DMS 273 (cell line): ENCODE measurements around the gene POR.
"Not testable (repeated sequence)": the region's sequence is repeated elsewhere in the genome, so short reads cannot be mapped to it uniquely, and the experiment has no call there.

Experiments
- DNase-seq: peaks from one replicate; lab custom pipeline; 2025; ENCODE audit not compliant: unreplicated experiment; lab: John Stamatoyannopoulos, UW

The POR gene

DNA sequence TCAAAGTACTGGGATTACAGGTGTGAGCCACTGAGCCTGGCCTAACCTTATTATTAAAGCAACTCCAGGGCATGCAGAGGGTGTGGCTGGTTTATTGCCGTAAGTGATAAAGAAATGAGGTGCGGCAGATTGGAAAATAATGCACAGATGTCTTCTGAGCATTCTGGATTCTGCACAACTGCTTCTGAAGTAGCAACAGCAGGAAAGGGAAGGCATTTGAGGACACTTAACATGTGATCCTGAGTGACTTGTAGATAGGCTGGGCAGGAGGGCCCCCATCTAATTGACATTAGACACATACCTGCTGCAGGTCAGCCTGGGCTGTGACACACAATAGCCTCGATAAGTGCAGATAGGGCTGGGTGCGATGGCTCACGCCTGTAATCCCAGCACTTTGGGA lies 30.5 kb upstream of the POR start:
- peak; percentile 95 for DNase-seq

- DNase-seq = peak; percentile 91
Measured at GRCh38 chr7:75885036-75885435, 29.9 kb upstream of the POR start.

DNA sequence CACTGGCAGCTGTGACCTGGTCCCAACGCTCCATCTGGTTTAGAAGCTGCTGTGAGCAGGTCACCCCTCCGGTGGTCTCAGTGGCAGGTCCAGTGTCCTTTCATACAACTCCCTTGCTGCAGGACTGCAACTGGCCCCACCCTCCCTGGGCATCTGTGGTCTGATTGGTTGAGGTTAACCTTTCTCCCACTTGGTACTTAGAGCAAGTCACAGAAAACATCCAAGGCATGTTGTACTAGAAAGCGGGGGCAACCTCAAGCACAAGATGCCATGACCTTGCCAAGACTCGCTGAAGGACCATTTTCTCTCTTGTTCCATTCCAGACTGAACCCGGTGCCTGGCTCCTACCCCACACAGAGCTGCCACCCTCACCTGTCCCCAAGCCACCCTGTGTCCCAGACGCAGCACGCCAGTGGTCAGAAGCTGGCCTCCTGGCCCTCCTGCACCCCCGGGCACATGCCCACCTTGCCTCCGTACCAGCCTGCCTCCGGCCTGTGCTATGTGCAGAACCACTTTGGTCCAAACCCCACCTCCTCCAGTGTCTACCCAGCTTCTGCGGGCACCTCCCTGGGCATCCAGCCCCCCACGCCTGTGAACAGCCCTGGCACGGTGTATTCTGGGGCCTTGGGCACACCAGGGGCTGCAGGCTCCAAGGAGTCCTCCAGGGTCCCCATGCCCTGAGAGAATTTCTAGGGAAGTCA lies 27.1 kb upstream of the POR start:
- DNase-seq = no peak

- peak; percentile 66 for DNase-seq
Measured at GRCh38 chr7:75888464-75889222, 26.3 kb upstream of the POR start.

DNA sequence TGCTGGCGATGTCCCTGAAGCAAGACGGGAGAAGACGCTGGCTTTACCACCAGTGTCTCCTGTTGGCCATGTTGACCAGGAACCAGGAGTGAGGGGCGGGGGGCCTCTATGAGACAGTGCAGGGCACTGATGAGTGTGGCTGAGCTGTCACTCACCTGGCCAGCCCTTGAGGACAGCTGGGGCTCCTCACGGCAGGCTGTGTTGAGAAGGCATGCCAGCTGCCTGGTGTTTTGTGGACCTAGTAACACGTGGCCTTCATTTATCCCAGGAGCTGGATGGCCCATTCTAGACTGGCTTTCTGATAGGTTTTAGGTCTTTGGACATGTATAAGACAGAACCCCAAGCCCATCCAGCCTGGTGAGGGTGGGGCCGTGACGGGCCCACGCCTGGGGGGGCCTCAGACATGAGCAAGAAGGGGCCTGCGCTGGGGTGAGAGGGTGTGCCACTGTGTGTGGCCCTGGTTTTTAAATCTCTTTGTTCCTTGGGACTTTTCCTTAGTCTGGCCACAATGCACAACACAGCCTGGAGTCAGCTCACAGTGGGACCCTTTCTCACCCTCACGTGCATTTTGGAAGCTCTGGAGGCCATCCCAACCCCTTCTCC lies 25.6 kb upstream of the POR start:
- DNase-seq = peak; percentile 84

DNA sequence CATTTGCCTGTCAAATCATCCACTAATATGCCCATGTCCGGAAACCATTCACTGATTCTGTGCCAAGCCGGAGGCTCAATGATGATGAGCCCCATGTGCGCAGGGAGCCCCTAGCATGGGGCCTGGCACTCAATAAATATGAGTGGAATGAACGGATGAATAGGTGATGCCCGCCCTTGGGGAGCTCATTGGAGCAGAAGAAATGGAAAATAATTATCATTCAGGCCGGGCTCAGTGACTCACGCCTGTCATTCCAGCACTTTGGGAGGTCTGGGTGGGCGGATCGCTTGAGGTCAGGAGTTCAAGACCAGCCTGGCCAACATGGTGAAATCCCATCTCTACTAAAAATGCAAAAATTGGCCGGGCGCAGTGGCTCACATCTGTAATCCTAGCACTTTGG lies 25.1 kb upstream of the POR start:
- no peak for DNase-seq

DNA sequence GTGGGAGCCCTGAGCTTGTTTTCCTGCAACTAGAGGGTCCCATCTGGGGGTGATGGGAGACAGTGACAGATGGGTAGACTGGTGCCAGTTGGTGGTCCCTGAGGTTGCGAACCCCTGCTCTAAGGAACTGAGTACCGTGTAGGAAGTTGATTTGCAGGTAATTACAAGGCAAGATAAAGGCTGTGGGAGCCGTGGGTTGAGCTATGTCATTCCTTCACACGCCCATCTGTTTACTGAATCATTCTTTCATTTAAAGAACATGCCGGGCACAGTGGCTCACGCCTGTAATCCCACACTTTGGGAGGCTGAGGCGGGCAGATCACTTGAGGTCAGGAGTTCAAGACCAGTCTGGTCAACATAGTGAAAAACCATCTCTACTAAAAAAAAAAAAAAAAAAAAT lies 23.7 kb upstream of the POR start:
- DNase-seq = not testable (repeated sequence)

- no peak for DNase-seq
Measured at GRCh38 chr7:75891815-75892411, 23.0 kb upstream of the POR start.

- DNase-seq = no peak
Measured at GRCh38 chr7:75892634-75893272, 22.2 kb upstream of the POR start.

- DNase-seq = no peak
Measured at GRCh38 chr7:75896803-75897327, 18.1 kb upstream of the POR start.

DNA sequence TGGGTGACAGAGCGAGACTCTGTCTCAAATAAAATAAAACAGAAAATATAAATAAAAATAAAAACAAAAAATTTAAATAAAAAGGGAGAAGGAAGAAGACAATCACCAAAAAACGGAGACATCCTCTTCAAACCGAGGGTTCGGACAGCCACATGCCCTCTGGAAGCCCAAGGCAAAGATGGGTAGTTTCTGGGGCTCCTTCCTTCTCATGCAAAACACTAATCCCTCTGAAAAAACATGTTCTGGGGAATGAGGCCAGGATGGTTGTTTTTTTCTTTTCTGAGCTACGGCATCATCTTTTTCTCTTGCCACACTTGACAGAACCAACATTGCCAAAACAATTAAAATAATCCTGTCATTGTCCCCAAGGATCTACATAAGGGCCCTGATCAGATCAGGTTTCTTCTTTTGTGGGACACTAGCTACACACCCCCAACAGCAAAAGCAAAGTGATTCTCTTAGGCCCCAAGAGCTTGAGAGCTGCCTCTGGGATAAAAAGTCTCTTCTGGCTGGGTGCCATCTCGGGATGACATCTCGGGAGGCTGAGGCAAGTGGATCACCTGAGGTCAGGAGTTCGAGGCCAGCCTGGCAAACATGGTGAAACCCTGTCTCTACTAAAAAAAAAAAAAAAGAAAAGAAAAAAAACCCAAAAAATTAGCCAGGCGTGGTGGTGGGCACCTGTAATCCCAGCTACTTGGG lies 14.2 kb upstream of the POR start:
- no peak for DNase-seq

GRCh38 chr7:75905785-75906604 lies 9.0 kb upstream of the POR start:
- peak; percentile 53 for DNase-seq

- no peak for DNase-seq
Measured at GRCh38 chr7:75906991-75907667, 7.8 kb upstream of the POR start.

DNA sequence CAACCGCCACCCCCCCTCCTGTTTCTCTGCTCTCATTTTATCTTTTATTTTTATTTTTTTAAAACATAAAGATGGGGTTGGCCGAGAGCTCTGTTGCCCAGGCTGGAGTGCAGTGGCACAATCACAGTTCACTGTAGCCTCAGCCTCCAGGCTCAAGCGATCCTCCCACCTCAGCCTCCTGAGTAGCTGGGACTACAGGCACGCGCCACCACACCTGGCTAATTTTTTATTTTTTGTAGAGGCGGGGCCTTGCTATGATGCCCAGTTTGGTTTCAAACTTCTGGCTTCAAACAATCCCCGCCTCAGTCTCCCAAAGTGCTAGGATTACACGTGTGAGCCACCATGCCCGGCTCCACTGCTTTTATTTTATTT lies 7.3 kb upstream of the POR start:
- DNase-seq = not testable (repeated sequence)

- no peak for DNase-seq
Measured at GRCh38 chr7:75909521-75910132, 5.3 kb upstream of the POR start.

DNA sequence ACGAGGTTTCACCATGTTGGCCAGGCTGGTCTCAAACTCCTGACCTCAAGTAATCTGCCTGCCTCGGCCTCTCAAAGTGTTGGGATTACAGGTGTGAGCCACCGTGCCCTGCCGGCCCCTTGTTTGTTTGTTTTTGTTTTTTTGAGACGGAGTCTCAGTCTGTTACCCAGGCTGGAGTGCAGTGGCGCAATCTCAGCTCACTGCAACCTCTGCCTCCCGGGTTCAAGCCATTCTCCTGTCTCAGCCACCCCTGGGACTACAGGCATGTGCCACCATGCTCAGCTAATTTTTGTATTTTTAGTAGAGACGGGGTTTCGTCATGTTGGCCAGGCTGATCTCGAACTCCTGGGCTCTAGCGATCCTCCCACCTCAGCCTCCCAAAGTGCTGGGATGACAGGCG lies 3.8 kb upstream of the POR start:
- DNase-seq = not testable (repeated sequence)

GRCh38 chr7:75913437-75913836 lies 1.5 kb upstream of the POR start:
- no peak for DNase-seq

GRCh38 chr7:75914169-75914654 lies 743 bp upstream of the POR start:
- no peak for DNase-seq
